ENCODE data around the gene RETREG3.

DNA sequence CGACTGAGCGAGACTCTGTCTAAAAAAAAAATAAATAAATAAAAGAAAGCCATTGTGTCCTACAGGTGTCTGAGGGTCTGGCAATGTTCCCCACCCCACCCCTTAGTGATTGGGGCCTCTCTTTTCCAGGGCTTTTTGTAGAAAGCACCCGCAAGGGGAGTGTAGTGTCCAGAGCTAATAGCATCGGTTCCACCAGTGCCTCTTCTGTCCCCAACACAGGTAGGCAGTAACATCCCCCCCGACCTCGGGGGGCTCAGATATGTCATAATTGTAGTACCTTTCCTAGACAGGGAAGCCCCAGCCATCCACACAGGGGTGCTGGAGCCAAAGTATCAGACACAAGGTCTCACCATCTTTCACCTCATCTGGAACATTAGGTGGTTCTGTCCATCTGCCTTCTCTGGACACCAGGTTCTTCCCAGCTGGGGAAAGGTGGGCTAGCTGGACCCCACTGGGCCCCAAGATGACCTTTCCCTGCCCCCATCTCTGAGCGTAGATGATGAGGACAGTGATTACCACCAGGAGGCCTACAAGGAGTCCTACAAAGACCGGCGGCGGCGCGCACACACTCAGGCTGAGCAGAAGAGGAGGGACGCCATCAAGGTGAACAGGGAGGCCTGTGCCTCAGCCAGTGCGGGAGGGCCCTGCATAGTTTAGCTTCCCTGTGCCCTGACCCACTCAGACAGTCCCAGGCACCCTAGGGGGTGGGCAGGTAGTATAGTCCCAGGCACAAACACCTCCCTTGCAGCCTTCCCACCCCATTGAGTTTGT lies 40.6 kb downstream of the RETREG3 start:
- TF ChIP-seq, protein P1, sequence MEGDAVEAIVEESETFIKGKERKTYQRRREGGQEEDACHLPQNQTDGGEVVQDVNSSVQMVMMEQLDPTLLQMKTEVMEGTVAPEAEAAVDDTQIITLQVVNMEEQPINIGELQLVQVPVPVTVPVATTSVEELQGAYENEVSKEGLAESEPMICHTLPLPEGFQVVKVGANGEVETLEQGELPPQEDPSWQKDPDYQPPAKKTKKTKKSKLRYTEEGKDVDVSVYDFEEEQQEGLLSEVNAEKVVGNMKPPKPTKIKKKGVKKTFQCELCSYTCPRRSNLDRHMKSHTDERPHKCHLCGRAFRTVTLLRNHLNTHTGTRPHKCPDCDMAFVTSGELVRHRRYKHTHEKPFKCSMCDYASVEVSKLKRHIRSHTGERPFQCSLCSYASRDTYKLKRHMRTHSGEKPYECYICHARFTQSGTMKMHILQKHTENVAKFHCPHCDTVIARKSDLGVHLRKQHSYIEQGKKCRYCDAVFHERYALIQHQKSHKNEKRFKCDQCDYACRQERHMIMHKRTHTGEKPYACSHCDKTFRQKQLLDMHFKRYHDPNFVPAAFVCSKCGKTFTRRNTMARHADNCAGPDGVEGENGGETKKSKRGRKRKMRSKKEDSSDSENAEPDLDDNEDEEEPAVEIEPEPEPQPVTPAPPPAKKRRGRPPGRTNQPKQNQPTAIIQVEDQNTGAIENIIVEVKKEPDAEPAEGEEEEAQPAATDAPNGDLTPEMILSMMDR (IDR thresholded peaks at IDR 0.05; ENCODE audit: insufficient read depth, low read length, poor library complexity, severe bottlenecking), result no peak
- TF ChIP-seq EZH2phosphoT487 (conservative IDR thresholded peaks at IDR 0.05; ENCODE audit: low read length), result no peak

Data from SU-DHL-6 (cell line).